Adipocyte (in vitro differentiated cells): ENCODE results near the gene OR52E2.

Source experiments
- DNase-seq: peaks from one replicate; pipeline ENCODE4 v3.0.0-alpha.2; 2015; ENCODE audit warnings: low read depth
- H3K27me3 ChIP-seq: replicated peaks from 2 replicates; pipeline ENCODE4 v1.7.0; 2013; ENCODE audit warnings: mild to moderate bottlenecking, low read length, moderate library complexity; ENCODE audit not compliant: control insufficient read depth, insufficient read depth
- H3K36me3 ChIP-seq: 2 replicates; pipeline ENCODE4 v1.7.0; 2013; ENCODE audit warnings: low read length, mild to moderate bottlenecking, moderate library complexity; ENCODE audit not compliant: control insufficient read depth, insufficient read depth, severe bottlenecking
- H3K4me1 ChIP-seq: 2 replicates; pipeline ENCODE4 v1.7.0; 2013; ENCODE audit warnings: mild to moderate bottlenecking, low read length, moderate library complexity; ENCODE audit not compliant: control insufficient read depth, insufficient read depth
- H3K4me3 ChIP-seq: 2 replicates; pipeline ENCODE4 v1.7.0; 2013; ENCODE audit warnings: mild to moderate bottlenecking, low read length, moderate library complexity
- H3K9ac ChIP-seq: 2 replicates; pipeline ENCODE4 v1.7.0; 2013; ENCODE audit warnings: mild to moderate bottlenecking, low read length, moderate library complexity
- H3K9me3 ChIP-seq: 2 replicates; pipeline ENCODE4 v1.7.0; 2013; ENCODE audit warnings: mild to moderate bottlenecking, low read length, moderate library complexity; ENCODE audit not compliant: control insufficient read depth

OR52E2 gene

GRCh38 chr11:5011254-5011653 lies 48.2 kb downstream of the OR52E2 start:
- H3K4me1 ChIP-seq, result no peaks in the 10 kb centered on the region

More at GRCh38 chr11:5011254-5011653, 48.2 kb downstream of the OR52E2 start:
- H3K4me3 ChIP-seq, result no peak overlapping the region
- H3K9me3 ChIP-seq, result no peaks in the 10 kb centered on the region
- H3K27me3 ChIP-seq, result no peaks in the 10 kb centered on the region
- H3K9ac ChIP-seq, result no peak overlapping the region
- DNase-seq, result no peak
- H3K36me3 ChIP-seq, result no peaks in the 10 kb centered on the region
